ENCODE measurements around the gene SCRN3.

GRCh38 chr2:174350018-174350417, 45.5 kb upstream of the SCRN3 start:
- TF ChIP-seq, protein P1, sequence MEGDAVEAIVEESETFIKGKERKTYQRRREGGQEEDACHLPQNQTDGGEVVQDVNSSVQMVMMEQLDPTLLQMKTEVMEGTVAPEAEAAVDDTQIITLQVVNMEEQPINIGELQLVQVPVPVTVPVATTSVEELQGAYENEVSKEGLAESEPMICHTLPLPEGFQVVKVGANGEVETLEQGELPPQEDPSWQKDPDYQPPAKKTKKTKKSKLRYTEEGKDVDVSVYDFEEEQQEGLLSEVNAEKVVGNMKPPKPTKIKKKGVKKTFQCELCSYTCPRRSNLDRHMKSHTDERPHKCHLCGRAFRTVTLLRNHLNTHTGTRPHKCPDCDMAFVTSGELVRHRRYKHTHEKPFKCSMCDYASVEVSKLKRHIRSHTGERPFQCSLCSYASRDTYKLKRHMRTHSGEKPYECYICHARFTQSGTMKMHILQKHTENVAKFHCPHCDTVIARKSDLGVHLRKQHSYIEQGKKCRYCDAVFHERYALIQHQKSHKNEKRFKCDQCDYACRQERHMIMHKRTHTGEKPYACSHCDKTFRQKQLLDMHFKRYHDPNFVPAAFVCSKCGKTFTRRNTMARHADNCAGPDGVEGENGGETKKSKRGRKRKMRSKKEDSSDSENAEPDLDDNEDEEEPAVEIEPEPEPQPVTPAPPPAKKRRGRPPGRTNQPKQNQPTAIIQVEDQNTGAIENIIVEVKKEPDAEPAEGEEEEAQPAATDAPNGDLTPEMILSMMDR (IDR thresholded peaks at IDR 0.05), result no peak
- no peak for TF ChIP-seq POLR2A (IDR thresholded peaks at IDR 0.05)
